Measurements from ENCODE around the gene TMEM131L.
"Not testable (repeated sequence)": the region's sequence is repeated elsewhere in the genome, so short reads cannot be mapped to it uniquely, and the experiment has no call there.

Gene TMEM131L

DNA sequence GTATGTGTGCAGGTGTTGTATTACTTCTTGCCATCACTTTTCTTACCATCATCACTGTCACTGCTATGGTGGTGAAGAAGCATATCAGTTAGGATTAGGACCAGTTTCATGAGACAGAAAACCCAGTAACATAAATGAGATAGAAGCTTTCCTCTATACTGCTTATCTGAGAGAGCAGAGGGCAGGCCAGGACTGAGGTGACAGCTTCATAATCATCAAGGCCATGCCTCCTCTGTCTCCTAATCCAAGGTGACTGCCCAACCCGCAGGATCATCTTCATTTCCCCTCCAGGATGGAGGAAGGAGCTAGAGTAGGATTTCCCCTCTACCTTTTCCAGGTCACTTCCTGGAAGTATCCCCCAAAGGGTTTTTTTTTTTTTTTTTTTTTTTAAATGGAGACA lies 35.4 kb downstream of the TMEM131L start:
- in situ Hi-C loops (cut with MboI; ENCODE audit: low sequenced_read_pairs): no loop called here

DNA sequence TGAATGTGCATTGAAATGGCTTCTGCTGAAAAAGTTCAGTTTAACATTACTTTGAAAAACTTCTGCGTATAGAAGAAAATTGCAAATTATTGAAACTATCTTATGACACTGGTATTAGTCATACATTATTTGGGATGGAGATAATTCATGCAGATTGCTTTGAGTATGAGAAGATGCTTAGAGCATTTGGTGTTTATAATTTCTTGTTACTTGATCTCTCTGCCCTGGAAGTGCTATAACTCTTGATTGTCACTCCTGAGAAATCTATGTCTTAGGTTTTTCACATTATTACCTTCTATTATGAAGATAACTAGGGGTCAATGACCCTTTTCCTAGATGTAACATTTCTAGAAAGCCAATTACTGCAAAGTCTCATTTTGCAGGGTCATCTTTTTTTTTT lies 36.4 kb downstream of the TMEM131L start:
- in situ Hi-C loops (cut with MboI; ENCODE audit: low sequenced_read_pairs): no loop called here

DNA sequence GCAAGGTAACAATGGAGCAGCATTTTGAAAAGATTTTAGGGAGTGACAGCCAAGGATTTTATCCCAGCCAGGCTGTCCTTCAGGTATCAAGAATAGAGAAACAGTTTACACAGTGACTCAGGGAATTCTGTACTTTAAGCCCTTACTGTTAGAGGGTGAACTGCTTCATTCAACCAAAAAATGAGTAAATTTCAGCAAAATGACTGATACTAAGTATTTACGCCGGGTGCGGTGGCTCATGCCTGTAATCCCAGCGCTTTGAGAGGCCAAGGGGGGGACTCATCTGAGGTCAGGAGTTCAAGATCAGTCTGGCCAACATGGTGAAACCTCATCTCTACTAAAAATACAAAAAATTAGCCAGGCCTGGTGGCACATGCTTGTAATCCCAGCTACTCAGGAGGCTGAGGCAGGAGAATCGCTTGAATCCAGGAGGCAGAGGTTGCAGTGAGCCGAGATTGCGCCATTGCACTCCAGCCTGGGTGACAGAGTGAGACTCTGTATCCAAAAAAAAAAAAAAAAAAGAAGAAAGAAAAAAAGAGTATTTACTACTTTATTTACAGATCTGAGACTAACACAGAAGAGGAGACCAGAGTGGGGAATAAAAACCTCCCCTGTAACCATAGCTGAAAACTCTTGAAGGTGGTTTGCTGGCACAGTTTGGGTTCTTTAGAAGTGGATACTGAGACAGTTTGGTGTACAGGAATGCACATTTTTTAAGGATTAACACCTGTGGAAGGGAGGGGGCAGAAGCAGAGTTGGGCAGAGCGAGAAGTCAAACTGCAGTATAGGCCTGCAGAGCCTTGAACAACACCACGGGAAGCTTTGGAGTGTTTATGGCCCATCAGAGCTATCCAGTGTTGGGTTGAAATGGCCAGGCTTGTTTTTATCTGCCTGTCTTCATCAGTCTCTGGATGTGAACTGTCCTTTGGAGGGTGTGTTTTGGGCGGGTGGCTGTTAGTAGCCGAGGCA lies 40.5 kb downstream of the TMEM131L start:
- in situ Hi-C loops (cut with MboI; ENCODE audit: low sequenced_read_pairs): no loop called here

DNA sequence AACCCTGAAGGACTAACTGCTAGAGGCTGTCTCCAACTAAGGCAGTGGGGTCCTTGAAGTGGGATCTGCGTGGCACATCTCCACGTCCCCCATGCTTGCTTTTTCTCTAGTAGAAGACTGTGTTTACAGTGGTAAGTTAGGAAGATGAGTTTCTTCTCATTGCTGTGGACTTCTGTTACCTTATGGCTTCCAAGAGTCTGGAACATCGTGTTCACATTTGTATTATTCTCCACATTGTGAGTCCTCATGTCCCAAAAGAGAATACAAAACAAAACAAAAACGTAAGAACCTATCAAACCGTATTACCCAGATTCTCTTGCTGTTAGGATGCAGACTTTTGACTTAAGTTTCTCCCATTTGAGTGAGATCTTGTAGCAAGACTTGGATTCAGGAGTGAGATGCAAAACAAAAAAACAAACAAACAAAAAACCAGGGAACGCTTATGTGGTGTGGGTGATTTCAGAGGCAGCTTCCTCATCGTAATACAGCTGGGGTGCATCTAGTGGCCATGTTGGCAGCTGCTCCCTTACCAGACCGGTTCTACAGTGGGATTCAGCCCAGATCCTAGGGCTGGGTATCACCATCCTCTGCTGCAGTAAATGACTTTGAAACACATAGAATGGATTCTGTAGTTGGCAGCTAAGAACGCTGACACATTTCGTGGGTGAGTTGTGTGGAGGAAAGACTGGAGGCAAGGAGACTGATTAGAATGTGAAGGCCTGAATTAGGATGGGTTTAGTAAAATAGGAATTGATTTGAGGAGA lies 41.3 kb downstream of the TMEM131L start:
- in situ Hi-C loops (cut with MboI; ENCODE audit: low sequenced_read_pairs): no loop called here

DNA sequence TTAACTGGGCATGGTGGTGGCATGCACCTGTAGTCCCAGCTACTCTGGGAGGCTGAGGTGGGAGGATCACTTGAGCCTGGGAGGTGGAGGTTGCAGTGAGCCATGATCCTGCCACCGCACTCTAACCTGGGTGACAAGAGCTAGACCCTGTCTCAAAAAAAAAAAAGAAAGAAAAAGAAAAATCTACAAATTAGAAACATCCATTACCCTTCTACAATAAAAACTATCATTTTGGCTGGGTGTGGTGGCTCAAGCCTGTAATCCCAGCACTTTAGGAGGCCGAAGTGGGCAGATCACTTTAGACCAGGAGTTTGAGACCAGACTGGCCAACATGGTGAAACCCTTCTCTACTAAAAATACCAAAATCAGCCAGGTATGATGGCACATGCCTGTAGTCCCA lies 43.1 kb downstream of the TMEM131L start:
- in situ Hi-C loops (cut with MboI; ENCODE audit: low sequenced_read_pairs): not testable (repeated sequence)

DNA sequence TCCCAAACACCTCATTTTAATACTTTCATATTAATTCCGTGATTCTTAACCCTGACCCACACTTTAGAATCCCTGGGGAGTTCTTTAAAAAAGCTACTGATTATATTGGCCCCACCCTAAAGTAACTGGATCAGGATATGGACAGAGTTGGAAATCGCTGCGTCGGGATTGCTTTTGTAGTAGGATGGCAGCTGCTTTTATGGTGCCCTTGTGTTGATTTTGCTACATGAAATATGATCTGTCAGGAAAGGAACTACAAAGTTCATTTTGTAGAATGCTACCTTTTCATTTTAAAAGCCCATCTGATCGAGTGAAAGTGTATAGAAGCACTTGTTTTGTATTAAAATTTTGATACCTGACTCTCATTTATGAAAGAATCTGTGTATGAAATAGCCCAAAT lies 43.6 kb downstream of the TMEM131L start:
- in situ Hi-C loops (cut with MboI; ENCODE audit: low sequenced_read_pairs): no loop called here

DNA sequence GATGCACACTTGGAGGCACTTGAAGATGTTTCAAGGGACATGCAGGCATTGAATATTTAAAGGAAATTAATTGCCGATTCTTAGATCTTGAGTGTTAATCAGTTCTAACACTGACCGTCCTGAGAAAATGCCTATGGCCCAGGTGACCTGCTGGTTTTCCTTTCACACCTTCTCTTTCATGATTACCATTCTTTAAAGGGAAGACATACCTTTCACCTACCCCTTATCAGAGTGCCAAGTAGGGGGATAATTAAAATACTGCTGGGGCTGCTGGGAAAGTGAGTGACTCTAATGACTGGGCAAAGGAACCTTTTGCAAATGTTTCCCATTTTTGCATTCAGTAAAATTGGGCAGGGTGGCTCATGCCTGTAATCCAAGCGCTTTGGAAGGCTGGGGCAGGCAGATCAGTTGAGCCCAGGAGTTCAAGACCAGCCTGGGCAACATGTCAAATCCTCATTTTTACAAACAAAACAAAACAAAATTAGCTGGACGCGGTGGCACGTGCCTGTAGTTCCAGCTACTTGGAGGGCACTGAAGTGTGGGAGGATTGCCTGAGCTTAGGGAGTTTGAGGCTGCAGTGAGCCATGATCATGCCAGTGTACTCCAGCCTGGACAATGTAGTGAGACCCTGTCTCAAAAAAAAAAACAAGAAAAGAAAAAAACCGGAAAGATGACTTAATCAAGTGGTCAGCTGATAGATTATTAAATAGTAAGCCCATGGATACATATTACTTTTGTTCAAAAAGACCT lies 44.3 kb downstream of the TMEM131L start:
- in situ Hi-C loops (cut with MboI; ENCODE audit: low sequenced_read_pairs): no loop called here

DNA sequence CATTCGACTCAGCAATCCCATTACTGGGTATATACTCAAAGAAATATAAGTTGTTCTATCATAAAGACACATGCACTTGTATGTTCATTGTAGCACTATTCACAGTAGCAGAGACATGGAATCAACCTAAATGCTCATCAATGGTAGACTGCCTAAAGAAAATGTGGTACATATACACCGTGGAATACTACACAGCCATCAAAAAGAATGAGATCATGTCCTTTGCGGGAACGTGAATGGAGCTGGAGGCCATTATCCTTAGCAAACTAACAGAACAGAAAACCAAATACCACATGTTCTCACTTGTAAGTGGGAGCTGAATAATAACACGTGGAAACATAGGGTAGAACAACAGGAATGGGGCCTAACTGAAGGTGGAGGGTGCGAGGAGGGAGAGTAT lies 44.9 kb downstream of the TMEM131L start:
- in situ Hi-C loops (cut with MboI; ENCODE audit: low sequenced_read_pairs): no loop called here

DNA sequence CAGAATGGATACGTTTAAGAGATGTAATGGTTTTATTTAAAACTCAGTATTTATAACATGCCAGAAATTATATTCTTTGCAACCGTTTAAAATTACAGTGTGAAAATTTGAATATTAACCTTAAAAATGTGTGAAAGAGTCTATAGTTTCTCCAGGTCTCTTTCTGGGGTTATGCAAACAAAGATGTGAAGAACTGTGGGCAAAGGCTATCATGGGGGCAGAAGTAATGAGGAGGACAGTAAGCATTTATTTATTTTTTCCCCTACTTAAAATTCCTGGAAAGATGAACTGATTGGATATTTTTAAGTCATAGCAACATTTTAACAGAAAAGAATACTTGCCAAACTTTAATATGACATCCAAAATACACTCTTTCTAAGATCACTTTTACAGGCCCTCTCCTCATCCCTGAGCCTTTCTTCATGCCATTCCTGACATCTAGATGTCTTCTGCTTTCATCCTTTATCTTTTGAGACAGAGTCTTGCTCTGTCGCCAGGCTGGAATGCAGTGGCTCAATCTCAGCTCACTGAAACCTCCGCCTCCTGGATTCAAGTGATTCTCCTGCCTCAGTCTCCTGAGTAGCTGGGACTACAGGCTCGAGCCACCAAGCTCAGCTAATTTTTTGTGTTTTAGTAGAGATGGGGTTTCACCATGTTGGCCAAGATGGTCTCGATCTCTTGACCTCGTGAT lies 46.1 kb downstream of the TMEM131L start:
- in situ Hi-C loops (cut with MboI; ENCODE audit: low sequenced_read_pairs): no loop called here

DNA sequence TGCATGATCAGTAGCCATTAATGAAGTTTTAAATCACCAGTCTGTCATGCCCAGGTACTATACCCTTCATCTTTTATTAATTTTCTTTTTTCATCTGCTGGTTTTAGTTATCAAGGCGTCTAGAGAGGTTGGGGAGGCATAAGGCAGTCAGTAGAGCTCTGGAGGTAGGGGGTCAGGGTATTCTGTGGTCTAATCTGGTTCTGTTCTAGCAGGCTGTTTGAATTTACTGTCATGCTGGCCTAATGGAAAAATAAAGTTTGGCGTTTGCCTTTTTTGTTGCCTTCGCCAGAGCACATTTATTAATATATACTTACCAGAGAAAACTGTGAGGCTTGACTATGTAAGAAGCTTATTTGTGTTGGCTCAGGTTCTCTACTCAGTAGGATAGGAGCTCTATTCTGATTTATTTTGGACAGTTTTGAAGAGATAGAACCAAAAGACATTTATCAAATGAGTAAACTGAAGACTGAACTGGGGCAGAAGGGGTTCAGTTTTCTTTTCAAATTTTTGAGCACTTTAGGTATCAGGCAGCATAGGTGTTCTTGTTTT lies 46.9 kb downstream of the TMEM131L start:
- in situ Hi-C loops (cut with MboI; ENCODE audit: low sequenced_read_pairs): no loop called here

DNA sequence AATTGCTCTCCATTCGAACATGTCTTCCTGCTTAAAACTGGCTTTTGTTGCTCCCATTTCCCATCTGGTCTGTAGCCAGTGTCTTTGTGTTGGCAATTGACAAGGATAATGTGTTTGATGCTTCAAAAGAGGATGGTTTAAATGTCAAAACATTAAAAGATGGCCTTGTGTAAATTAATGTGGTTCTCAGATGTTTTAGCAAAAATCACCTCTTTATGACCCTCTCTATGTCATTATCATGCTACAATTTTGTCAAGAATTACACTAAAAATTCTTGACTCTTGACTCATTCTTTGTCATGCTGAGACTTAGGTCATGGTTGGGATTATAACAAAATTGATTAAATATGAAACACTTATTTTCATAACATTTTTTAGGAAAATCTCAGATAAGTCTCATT lies 47.4 kb downstream of the TMEM131L start:
- in situ Hi-C loops (cut with MboI; ENCODE audit: low sequenced_read_pairs): no loop called here

DNA sequence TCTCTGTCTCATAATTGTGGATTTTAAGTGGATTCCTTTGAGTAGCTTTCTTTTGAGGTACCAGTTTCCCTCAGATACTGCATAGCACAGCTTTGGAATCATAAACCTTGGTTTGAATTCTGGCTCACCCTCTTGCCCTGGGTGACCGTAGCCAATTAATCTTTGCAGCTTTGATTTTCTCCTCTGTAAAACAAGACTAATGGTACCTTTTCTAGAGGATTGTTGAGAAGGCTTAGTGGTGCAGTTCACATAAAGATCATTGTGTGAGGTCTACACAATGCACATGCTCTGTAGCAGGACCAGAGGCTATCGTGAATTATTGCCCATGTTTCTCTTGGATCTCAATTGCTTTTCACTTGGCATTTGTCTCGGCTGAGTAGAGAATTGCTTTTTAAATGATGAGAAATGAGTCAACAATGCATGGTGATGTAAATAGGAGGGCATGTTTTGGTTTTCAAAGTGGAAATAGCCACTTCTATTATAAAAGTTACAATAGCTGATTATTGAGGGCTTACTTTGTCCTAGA lies 47.9 kb downstream of the TMEM131L start:
- in situ Hi-C loops (cut with MboI; ENCODE audit: low sequenced_read_pairs): no loop called here

DNA sequence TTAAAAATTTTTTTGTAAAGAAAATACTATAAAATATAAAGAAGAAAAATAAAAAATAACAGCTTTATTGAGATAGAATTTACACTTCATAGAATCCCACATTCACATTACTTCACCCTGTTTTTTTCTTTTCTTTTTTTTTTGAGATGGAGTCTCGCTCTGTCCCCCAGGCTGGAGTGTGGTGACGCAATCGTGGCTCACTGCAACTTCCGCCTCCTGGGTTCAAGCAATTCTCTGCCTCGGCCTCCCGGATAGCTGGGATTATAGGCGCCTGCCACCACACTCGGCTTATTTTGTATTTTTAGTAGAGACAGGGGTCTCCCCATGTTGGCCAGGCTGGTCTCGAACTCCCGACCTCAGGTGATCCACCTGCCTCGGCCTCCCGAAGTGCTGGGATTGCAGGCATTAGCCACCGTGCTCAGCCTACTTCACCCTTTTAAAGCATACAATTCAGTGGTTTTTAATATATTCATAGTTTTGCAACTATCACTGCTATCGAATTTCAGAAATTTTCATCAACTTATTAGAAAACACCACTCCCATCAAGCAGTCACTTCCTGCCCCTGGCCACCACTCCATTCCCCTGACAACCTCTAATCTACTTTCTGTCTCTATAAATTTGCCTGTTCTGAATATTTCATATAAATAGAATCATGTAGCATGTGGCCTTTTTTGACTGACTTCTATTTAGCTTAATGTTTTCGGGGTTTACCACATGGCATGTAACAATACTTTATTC lies 48.7 kb downstream of the TMEM131L start:
- in situ Hi-C loops (cut with MboI; ENCODE audit: low sequenced_read_pairs): no loop called here

DNA sequence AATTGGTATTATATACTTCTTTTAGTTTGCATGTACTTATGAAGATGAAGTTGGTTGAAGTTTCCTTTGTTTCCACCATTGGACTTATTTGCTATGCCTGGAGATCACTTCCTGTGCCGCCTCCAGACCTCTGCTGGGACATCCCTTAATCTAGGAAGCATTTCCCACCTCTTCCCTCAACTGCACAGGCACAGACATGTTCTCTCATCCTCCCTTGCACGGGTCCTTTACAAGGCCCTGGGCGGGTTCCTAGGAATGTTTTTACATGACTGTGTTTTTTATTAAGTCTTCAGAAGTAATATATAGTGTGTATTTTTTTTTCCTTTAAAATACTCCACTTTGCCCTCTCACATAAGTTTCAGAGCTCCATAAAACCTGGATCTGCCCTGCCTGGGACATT lies 51.0 kb downstream of the TMEM131L start:
- in situ Hi-C loops (cut with MboI; ENCODE audit: low sequenced_read_pairs): no loop called here

DNA sequence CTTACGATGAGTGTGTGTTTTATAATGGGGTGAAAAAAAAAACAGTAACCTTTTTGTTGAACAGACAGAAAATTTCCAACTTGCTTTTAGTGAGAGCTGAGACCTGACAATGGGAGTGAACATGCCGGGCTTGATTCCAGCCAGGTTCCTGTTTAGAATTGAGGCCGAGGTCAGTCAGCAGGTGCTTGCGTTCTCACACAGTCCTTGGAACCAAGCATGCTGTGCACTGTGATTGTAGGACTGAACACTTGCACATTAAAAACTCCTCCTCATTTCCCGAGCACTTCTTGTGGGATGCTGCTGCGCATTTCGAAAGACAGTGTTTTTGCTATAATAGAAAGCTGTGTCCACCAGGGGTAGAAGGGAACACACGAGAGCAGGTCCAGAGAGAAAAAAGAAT lies 51.8 kb downstream of the TMEM131L start:
- in situ Hi-C loops (cut with MboI; ENCODE audit: low sequenced_read_pairs): no loop called here

DNA sequence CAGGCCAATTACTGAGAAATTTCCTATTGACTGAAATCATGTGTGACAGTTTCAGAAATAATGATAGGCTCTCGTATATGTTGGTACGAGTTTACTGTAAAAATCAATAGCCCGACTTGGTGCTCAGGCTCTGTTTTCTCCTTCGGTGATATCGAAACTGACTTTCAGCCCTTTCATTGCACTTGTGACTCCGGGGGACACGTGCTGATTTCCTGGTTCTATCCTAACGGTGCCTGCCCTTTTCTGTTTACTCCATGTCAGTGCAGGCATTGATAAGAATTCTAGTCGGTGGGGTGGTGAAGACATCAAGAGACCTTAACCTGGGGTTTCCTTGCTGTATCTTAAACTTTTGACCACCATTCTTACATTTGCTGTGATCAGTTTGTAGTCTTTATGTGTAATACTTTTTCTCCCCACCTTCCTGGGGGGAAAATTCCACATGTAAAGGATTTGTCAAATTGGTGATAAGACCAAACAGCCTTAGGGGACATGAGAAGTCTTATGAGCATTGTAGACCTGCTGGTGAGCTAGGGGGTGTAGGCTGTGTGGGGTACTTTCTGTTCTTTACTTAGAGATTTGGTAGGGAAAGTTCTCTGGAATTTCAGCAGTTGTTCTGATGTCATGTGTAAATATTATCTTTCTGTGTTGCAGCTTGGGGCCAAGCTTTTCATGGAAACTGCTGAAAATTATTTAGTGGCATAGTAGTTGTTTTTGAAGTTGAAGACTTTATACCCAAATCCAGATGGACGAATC lies 52.7 kb downstream of the TMEM131L start:
- in situ Hi-C loops (cut with MboI; ENCODE audit: low sequenced_read_pairs): no loop called here

DNA sequence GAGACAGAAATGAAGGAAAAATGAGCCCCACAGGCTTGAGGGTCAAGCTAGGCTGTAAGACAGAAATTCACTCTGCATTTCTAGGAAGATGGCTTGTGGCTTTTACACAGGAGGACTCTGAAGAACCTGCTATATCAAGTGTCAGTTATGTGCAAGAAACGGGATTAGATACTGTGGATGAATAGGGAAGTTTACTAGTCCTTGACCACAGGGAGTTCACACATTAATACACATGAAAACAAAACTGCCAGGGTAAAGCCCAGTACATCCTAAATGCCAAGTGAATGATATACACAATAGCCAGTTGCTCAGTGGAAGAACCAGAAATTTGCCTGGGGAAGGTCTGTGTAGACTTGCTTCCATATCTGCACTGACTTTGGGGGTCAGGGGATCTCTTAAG lies 53.5 kb downstream of the TMEM131L start:
- in situ Hi-C loops (cut with MboI; ENCODE audit: low sequenced_read_pairs): no loop called here

DNA sequence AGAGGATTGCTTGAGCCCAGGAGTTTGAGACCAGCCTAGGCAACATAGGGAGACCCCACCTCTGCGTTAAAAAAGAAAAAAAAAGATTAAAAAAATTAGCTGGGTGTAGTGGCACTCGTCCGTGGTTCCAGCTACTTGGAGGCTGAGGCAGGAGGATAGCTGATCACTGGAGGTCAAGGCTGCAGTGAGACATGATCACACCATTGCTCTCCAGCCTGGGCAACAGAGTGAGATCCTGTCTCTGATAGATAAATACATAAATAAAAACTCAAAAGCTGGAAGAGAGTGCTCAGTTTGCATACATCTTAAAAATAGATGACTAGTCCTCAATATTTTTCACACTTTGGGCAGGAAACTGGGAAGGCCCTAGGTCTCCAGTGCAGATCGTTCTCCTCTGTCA lies 54.1 kb downstream of the TMEM131L start:
- in situ Hi-C loops (cut with MboI; ENCODE audit: low sequenced_read_pairs): no loop called here

DNA sequence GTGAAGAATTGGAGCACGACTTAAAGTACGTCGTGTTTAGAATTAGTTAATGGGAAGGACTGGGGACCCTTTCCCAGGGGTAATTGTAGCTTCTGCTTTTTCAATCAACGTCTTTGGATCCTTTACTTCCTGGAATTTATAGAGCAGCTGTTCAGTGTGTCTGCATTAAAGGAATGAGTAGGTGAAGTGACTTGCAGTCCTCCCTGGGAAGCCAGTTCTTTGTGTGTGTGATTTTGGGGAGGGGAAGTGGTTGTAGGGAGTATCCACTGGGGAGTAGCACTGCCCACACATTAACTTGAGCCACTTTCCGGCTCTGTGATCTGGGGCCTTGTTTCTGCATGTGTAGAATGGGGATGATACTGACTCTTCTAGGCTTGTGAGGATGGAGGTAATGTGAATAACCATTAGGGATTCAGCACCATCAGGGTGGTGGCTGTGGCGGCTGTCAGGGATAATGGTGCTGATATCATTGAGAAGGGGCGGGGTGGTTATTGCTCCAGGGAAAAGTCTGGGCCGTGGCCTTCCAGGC lies 54.7 kb downstream of the TMEM131L start:
- in situ Hi-C loops (cut with MboI; ENCODE audit: low sequenced_read_pairs): no loop called here
